ENCODE results near the gene HS3ST4. TPM values are rescaled to one million over a fixed set of nuclear protein-coding genes. Genes with fewer than 3 reads are reported as not detected.

The HS3ST4 gene
- total and polyA plus RNA-seq, 10 of the 15 experiments (the other 5 are each of a cell fraction or from before 2014, with no cell fraction given): 0.05 TPM; not detected in 9

- Histone ChIP-seq H4K20me1 (ENCODE audit: control insufficient read depth, insufficient read depth) (no peaks in the 10 kb centered on the region), H2AFZ (ENCODE audit: control insufficient read depth, low read depth, low read length) (no peak overlapping the region), H3K9ac (ENCODE audit: control insufficient read depth, insufficient read depth, low read length) (no peak overlapping the region), H3K4me2 (ENCODE audit: control insufficient read depth, insufficient read depth) (no peak overlapping the region), H3K4me1 (ENCODE audit: control insufficient read depth, insufficient read depth, low read length) (no peaks in the 10 kb centered on the region), H3K27ac (ENCODE audit: control insufficient read depth, insufficient read depth) (no peak overlapping the region), H3K79me2 (ENCODE audit: control insufficient read depth, insufficient read depth, low read length) (no peaks in the 10 kb centered on the region), H3K27me3 (replicated peaks in 1 of 2; ENCODE audit: control insufficient read depth in 2 of 2, insufficient read depth in 2 of 2, low read length in 1 of 2) (no peaks in the 10 kb centered on the region), H3K9me3 (replicated peaks; ENCODE audit: control insufficient read depth, insufficient read depth, low read length) (no peaks in the 10 kb centered on the region), H3K36me3 (ENCODE audit: control insufficient read depth in 2 of 2, insufficient read depth in 2 of 2, low read length in 1 of 2) (no peaks in the 10 kb centered on the region), H3K4me3 (no peak overlapping the region)
- CTCF ChIA-PET: no interaction called here
- WGBS (ENCODE audit: insufficient coverage, insufficient replicate concordance, low lambda C conversion rate, missing lambda C conversion rate): 62% methylated on average over 3 of the region's 3 CpGs
- FAIRE-seq (no peak), ATAC-seq (no peak), DNase-seq (ENCODE audit: low read depth, low spot score) (no peak)
- RAD21 ChIA-PET (ENCODE audit: unreplicated experiment): no interaction called here
- BruUV-seq (replicated peaks): no TSS peak
- POLR2A ChIA-PET: no interaction called here
- intact Hi-C loops (cut with micrococcal nuclease; ENCODE audit: unreplicated experiment): no loop called here
- SMC1A ChIA-PET (ENCODE audit: uncharacterized antibody, unreplicated experiment): no interaction called here
- in situ Hi-C loops (cut with MboI): no loop called here
- TF ChIP-seq MLLT1 (IDR thresholded peaks at IDR 0.05) (no peak), SREBF2 (IDR thresholded peaks at IDR 0.05; ENCODE audit: low read length) (no peak), PAX8 (IDR thresholded peaks at IDR 0.05) (no peak), HDAC6 (IDR thresholded peaks at IDR 0.05; ENCODE audit: unreplicated experiment) (no peak), ATF2 (IDR thresholded peaks at IDR 0.05; ENCODE audit: low read length) (no peak)
Measured at GRCh38 chr16:26169473-26169872, 477.7 kb downstream of the HS3ST4 start.

GRCh38 chr16:26175944-26176343, 484.2 kb downstream of the HS3ST4 start:
- BruUV-seq (replicated peaks): no TSS peak
- DNase-seq (ENCODE audit: low read depth, low spot score): no peak
- POLR2A ChIA-PET: no interaction called here
- RAD21 ChIA-PET (ENCODE audit: unreplicated experiment): no interaction called here
- H3K79me2 ChIP-seq (ENCODE audit: control insufficient read depth, insufficient read depth, low read length): no peaks in the 10 kb centered on the region
- no peak overlapping the region for H3K9ac ChIP-seq (ENCODE audit: control insufficient read depth, insufficient read depth, low read length)
- H3K4me3 ChIP-seq: no peak overlapping the region
- FAIRE-seq: no peak
- no peak for ATAC-seq
- H3K9me3 ChIP-seq (replicated peaks; ENCODE audit: control insufficient read depth, insufficient read depth, low read length): no peaks in the 10 kb centered on the region
- no peaks in the 10 kb centered on the region for H3K4me1 ChIP-seq (ENCODE audit: control insufficient read depth, insufficient read depth, low read length)
- no peaks in the 10 kb centered on the region for H3K27me3 ChIP-seq (replicated peaks in 1 of 2; ENCODE audit: control insufficient read depth in 2 of 2, insufficient read depth in 2 of 2, low read length in 1 of 2)
- no peak overlapping the region for H3K27ac ChIP-seq (ENCODE audit: control insufficient read depth, insufficient read depth)
- SMC1A ChIA-PET (ENCODE audit: uncharacterized antibody, unreplicated experiment): no interaction called here
- intact Hi-C loops (cut with micrococcal nuclease; ENCODE audit: unreplicated experiment): no loop called here
- in situ Hi-C loops (cut with MboI): no loop called here
- 20% methylated on average over 4 of the region's 4 CpGs for WGBS (ENCODE audit: insufficient coverage, insufficient replicate concordance, low lambda C conversion rate, missing lambda C conversion rate)
- H3K36me3 ChIP-seq (ENCODE audit: control insufficient read depth in 2 of 2, insufficient read depth in 2 of 2, low read length in 1 of 2): no peaks in the 10 kb centered on the region
- H3K4me2 ChIP-seq (ENCODE audit: control insufficient read depth, insufficient read depth): no peak overlapping the region
- no peak overlapping the region for H2AFZ ChIP-seq (ENCODE audit: control insufficient read depth, low read depth, low read length)
- no peaks in the 10 kb centered on the region for H4K20me1 ChIP-seq (ENCODE audit: control insufficient read depth, insufficient read depth)
- CTCF ChIA-PET: no interaction called here
- no peak for TF ChIP-seq E2F4 (IDR thresholded peaks at IDR 0.05; ENCODE audit: low read depth, low read length)
- no peak for TF ChIP-seq TAF1 (IDR thresholded peaks at IDR 0.05; ENCODE audit: borderline replicate concordance, low read depth, low read length)
- TF ChIP-seq SIX5 (IDR thresholded peaks at IDR 0.05; ENCODE audit: low read depth, low read length, severe bottlenecking): no peak
- no peak for TF ChIP-seq NR2F1 (conservative IDR thresholded peaks at IDR 0.05)
- TF ChIP-seq PAX5 (IDR thresholded peaks at IDR 0.05; ENCODE audit: borderline replicate concordance, low read depth, low read length): no peak
- TF ChIP-seq PBX3 (IDR thresholded peaks at IDR 0.05; ENCODE audit: insufficient replicate concordance, low read depth, low read length): no peak
- TF ChIP-seq YY1 (IDR thresholded peaks at IDR 0.05; ENCODE audit: low read depth, low read length): no peak
- TF ChIP-seq MAX (IDR thresholded peaks at IDR 0.05; ENCODE audit: low read depth, low read length): no peak

All from GM12878 (cell line).